GM20000 (cell line): ENCODE results near the gene PAQR3.
"Not testable (repeated sequence)": the region's sequence is repeated elsewhere in the genome, so short reads cannot be mapped to it uniquely, and the experiment has no call there.

Experiments
- DNase-seq: peaks from one replicate; pipeline ENCODE4 v3.0.0; 2012; ENCODE audit warnings: low spot score
- CTCF ChIP-seq: IDR thresholded peaks from 2 replicates; pipeline ENCODE4 v1.5.1; 2012; ENCODE audit warnings: mild to moderate bottlenecking, control low read depth; ENCODE audit errors: extremely low read depth, missing control alignments

Gene PAQR3

GRCh38 chr4:78928835-78929234 lies 10.4 kb downstream of the PAQR3 start:
- no peak for TF ChIP-seq CTCF
- DNase-seq, result no peak

- DNase-seq, result no peak
- TF ChIP-seq CTCF, result no peak
Measured at GRCh38 chr4:78926826-78927225, 12.4 kb downstream of the PAQR3 start.

GRCh38 chr4:78923464-78924312 lies 15.6 kb downstream of the PAQR3 start:
- no peak for DNase-seq
- TF ChIP-seq CTCF, result no peak

- TF ChIP-seq CTCF, result no peak
- no peak for DNase-seq
Measured at GRCh38 chr4:78922207-78922606, 17.0 kb downstream of the PAQR3 start.

- DNase-seq, result no peak
- no peak for TF ChIP-seq CTCF
Measured at GRCh38 chr4:78910612-78911011, 28.6 kb downstream of the PAQR3 start.

- DNase-seq, result not testable (repeated sequence)
Measured at GRCh38 chr4:78908974-78909373, 30.3 kb downstream of the PAQR3 start.

GRCh38 chr4:78907638-78908037 lies 31.6 kb downstream of the PAQR3 start:
- no peak for DNase-seq
- TF ChIP-seq CTCF, result no peak

- TF ChIP-seq CTCF, result no peak
- DNase-seq, result no peak
Measured at GRCh38 chr4:78904143-78904542, 35.1 kb downstream of the PAQR3 start.
